Thoracic aorta endothelial cell (primary cell): ENCODE results near the gene TSSK1B. TPM values are rescaled to one million over a fixed set of nuclear protein-coding genes. Genes with fewer than 3 reads are reported as not detected.

ENCODE experiments used
- total RNA-seq: library from RNA; depleted of rRNA; stranded (reverse); fragments of >200 nt; gene quantifications from 2 replicates; pipeline ENCODE4 v1.2.3, GENCODE V29; 2012

Gene TSSK1B
- under 0.01 TPM in 1 of 2 replicates, not detected in the other for total RNA-seq

GRCh38 chr5:113434889-113435288 lies at the start of gene TSSK1B:
TSS of gene TSSK1B (minus strand) at chr5:113434989. CDS start at chr5:113434839, 150 bp downstream.

Other genes with a start within 250 kb of the TSSK1B start
- 38.6 and 55.6 TPM in 2 replicates for gene MCC, start 53.5 kb upstream of the TSSK1B start, total RNA-seq
- gene YTHDC2, start 78.7 kb upstream of the TSSK1B start, total RNA-seq: 43.4 and 44.8 TPM in 2 replicates